HFF-Myc (cell line): ENCODE measurements around the gene SWT1.

Experiments
- DNase-seq: peaks from one replicate; pipeline ENCODE4 v3.0.0-alpha.2; 2011; ENCODE audit warnings: low read depth; ENCODE audit errors: extremely low read depth
- H3K4me3 ChIP-seq: replicated peaks from 2 replicates; pipeline ENCODE4 v1.5.1; 2011; ENCODE audit warnings: low read depth, mild to moderate bottlenecking, control low read depth, low read length
- TF ChIP-seq, protein P1 (sequence below): IDR thresholded peaks from 2 replicates; pipeline ENCODE4 v1.5.1; 2012; ENCODE audit warnings: mild to moderate bottlenecking, low read depth, low read length, control low read depth; ENCODE audit errors: missing control alignments

Gene SWT1

DNA sequence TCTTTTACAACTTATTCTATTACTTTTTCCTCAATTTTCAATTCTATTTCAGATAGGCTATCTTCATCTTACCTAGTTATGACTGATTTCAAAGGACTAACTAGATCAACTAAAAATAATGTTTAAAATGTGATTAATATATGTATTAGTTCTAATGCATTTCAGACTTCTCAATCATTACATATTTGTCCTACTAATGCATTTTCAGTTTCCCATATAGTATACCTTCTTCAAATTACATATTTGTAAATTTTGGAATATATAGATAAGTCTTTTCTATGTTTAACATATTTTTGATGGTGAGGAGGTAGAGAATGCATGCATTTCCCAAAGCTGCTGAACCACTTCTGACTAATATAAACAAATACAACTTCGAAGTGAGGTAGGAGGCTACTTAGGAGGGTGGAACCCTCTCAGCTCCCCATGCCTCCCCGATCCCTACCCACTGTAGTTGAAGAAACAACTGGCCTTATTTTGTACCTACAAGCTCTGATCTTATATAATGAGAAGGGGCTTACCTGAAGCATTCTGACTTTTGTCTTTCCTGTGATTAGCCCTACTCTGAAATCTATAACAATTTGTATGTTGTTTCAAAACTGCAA is 2.0 kb upstream of the SWT1 start:
- no peak for DNase-seq
- TF ChIP-seq, protein P1, sequence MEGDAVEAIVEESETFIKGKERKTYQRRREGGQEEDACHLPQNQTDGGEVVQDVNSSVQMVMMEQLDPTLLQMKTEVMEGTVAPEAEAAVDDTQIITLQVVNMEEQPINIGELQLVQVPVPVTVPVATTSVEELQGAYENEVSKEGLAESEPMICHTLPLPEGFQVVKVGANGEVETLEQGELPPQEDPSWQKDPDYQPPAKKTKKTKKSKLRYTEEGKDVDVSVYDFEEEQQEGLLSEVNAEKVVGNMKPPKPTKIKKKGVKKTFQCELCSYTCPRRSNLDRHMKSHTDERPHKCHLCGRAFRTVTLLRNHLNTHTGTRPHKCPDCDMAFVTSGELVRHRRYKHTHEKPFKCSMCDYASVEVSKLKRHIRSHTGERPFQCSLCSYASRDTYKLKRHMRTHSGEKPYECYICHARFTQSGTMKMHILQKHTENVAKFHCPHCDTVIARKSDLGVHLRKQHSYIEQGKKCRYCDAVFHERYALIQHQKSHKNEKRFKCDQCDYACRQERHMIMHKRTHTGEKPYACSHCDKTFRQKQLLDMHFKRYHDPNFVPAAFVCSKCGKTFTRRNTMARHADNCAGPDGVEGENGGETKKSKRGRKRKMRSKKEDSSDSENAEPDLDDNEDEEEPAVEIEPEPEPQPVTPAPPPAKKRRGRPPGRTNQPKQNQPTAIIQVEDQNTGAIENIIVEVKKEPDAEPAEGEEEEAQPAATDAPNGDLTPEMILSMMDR: no peak
- 0 out of 2 replicates have a peak overlapping the region, but pooled peaks have one; percentile 12 for H3K4me3 ChIP-seq

GRCh38 chr1:185155600-185156287 is 1.2 kb upstream of the SWT1 start:
- TF ChIP-seq, protein P1: no peak

GRCh38 chr1:185156288-185156853 is 596 bp upstream of the SWT1 start:
- TF ChIP-seq, protein P1: no peak
- peak overlapping the region; percentile 82 for H3K4me3 ChIP-seq
- DNase-seq: no peak

More at GRCh38 chr1:185155600-185156287, 1.2 kb upstream of the SWT1 start:
- peak overlapping the region; percentile 82 for H3K4me3 ChIP-seq
- no peak for DNase-seq

- peak overlapping the region; percentile 82 for H3K4me3 ChIP-seq
- TF ChIP-seq, protein P1: no peak
- DNase-seq: no peak
Measured at GRCh38 chr1:185157599-185158412, 839 bp downstream of the SWT1 start.

- DNase-seq: no peak
- TF ChIP-seq, protein P1: no peak
- H3K4me3 ChIP-seq: no peak overlapping the region
Measured at GRCh38 chr1:185158800-185159199, 1.8 kb downstream of the SWT1 start.

GRCh38 chr1:185159966-185160365 is 3.0 kb downstream of the SWT1 start:
- TF ChIP-seq, protein P1: no peak
- no peak for DNase-seq
- H3K4me3 ChIP-seq: no peak overlapping the region
